Measurements from ENCODE around the gene LY6G5B. TPM values are rescaled to one million over a fixed set of nuclear protein-coding genes. Genes with fewer than 3 reads are reported as not detected.

LY6G5B gene
- total and polyA plus RNA-seq, 2 donors (not counting 1 experiment from before 2014, with no cell fraction given): 28.4 to 44.2 TPM

DNA sequence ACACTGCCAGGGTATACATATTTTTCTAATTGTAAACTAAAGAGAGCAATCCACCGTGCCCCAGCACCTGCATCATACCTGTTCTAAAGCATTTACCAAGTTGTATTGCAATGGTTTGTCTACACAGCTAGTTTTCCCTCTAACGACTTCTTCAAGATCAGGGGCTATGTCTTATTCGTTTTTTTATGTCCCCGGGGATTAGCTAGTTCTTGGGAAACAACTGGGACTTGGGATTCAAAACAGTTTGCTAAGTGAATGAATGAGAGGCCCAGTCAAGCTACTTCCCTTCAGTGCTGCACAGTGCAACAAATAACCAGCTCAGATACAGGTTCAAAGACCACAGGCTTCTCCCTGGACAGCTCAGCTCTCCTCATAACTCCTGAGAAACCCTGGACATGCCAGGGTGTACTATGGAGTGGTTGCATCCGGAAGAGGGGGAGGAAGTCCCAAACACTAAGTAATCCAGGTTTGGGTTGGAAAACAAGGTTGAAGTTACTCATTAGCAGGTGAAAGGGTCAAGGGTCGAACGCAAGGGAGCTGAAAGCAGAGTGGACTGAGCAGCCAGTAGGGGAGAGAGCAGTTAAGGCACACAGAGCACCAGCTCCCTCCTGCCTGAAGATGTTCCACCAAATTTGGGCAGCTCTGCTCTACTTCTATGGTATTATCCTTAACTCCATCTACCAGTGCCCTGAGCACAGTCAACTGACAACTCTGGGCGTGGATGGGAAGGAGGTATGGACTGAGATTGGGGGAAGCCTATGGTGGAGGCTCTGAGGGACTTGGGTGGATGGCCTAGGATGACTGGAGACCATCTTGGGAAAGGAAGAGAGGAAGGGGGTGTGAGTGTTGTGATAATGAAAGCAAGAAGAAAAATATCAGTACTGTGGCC lies 14.2 kb upstream of the LY6G5B start, which contains the start of gene APOM:
APOM (plus strand) TSS at position 546 of the 889 bp plus-strand sequence; CDS start at position 619, 73 bp downstream.
- H2AFZ ChIP-seq (ENCODE audit: insufficient read depth, low read depth, low read length, poor library complexity, severe bottlenecking): no peak within 1 kb of the TSS
- peaks cover 39 to 48% of the 10 kb centered on the region in 2 donors for H3K4me1 ChIP-seq (ENCODE audit: control insufficient read depth in 2 of 2, insufficient read depth in 2 of 2, low read length in 2 of 2)
- no peak for ATAC-seq (ENCODE audit: low read depth)
- H3K4me1 Mint-ChIP-seq: peaks cover 61% of the 10 kb centered on the region
- no peak within 1 kb of the TSS for H3K27ac ChIP-seq (ENCODE audit: low read length in 2 of 2)
- H4K20me1 ChIP-seq (ENCODE audit: control insufficient read depth, insufficient read depth, low read length, poor library complexity, severe bottlenecking): peaks cover 24% of the 10 kb centered on the region
- H3K9me3 ChIP-seq (ENCODE audit: control extremely low read depth in 1 of 3, control insufficient read depth in 2 of 3, insufficient read depth in 1 of 3, low read length in 2 of 3): no peaks in the 10 kb centered on the region
- peaks cover 0 to 26% of the 10 kb centered on the region in 2 experiments for H3K36me3 ChIP-seq (replicated peaks in 1 of 2; ENCODE audit: control extremely low read depth in 1 of 2, control insufficient read depth in 1 of 2, extremely low read depth in 1 of 2, insufficient read depth in 2 of 2, low read length in 1 of 2)
- H3K27me3 ChIP-seq (replicated peaks in 1 of 4; ENCODE audit: control extremely low read depth in 1 of 4, control insufficient read depth in 3 of 4, insufficient read depth in 4 of 4, low read length in 3 of 4): no peaks in the 10 kb centered on the region
- POLR2A ChIA-PET: interaction anchor here (1.1 to 1.3 kb wide), 2 partner anchors 9 to 10 kb away, joined by 4 to 6 read pairs; partner anchors contain the start of gene GPANK1
- H3K9ac ChIP-seq (ENCODE audit: low read length): no peak within 1 kb of the TSS
- H3K4me3 Mint-ChIP-seq: no peak within 1 kb of the TSS
- H3K4me3 ChIP-seq (ENCODE audit: control extremely low read depth in 1 of 5, extremely low read depth in 1 of 5, insufficient read depth in 1 of 5, low read depth in 2 of 5, low read length in 4 of 5): no peak within 1 kb of the TSS
- WGBS (ENCODE audit: insufficient coverage): 93% methylated on average over 5 of the region's 8 CpGs
- CTCF ChIA-PET: interaction anchor here (1.3 to 1.9 kb wide), 3 partner anchors 72 to 174 kb away, joined by 4 to 5 read pairs (median 4); no protein-coding TSS in a partner anchor
- H3K9me3 Mint-ChIP-seq (ENCODE audit: insufficient read depth): no peaks in the 10 kb centered on the region
- H3K79me2 ChIP-seq (ENCODE audit: control insufficient read depth, insufficient read depth, low read length): peaks cover 88% of the 10 kb centered on the region
- intact Hi-C loops (cut with micrococcal nuclease): loop anchor here (10.0 kb wide), 1 partner anchor 1441 kb away; the partner anchor contains the start of gene TRIM26
- no peak for TF ChIP-seq EZH2 (IDR thresholded peaks at IDR 0.05; ENCODE audit: borderline replicate concordance, insufficient read depth, low read depth, low read length, poor library complexity, severe bottlenecking)
- TF ChIP-seq, protein P1, sequence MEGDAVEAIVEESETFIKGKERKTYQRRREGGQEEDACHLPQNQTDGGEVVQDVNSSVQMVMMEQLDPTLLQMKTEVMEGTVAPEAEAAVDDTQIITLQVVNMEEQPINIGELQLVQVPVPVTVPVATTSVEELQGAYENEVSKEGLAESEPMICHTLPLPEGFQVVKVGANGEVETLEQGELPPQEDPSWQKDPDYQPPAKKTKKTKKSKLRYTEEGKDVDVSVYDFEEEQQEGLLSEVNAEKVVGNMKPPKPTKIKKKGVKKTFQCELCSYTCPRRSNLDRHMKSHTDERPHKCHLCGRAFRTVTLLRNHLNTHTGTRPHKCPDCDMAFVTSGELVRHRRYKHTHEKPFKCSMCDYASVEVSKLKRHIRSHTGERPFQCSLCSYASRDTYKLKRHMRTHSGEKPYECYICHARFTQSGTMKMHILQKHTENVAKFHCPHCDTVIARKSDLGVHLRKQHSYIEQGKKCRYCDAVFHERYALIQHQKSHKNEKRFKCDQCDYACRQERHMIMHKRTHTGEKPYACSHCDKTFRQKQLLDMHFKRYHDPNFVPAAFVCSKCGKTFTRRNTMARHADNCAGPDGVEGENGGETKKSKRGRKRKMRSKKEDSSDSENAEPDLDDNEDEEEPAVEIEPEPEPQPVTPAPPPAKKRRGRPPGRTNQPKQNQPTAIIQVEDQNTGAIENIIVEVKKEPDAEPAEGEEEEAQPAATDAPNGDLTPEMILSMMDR (IDR thresholded peaks at IDR 0.05): no peak
- no peak for DNase-seq
- no peaks in the 10 kb centered on the region for H3K27me3 Mint-ChIP-seq
- no peak within 1 kb of the TSS for H3K4me2 ChIP-seq (replicated peaks; ENCODE audit: low read depth, low read length, poor library complexity, severe bottlenecking)
- peak within 1 kb of the TSS; percentile 67 for H3K27ac Mint-ChIP-seq
